Esophagus squamous epithelium (tissue), 5 donors: ENCODE data around the gene PYGM. TPM values are rescaled to one million over a fixed set of nuclear protein-coding genes. Genes with fewer than 3 reads are reported as not detected.

Experiments used
- DNase-seq: peaks from one replicate; lab custom pipeline; 2025; lab: John Stamatoyannopoulos, UW
- H3K27ac ChIP-seq, 4 donors: fragments of 200-600 bp; sonication (generic); one replicate each; pipeline ENCODE4 v1.5.1; 2016 to 2019; ENCODE audit warnings: mild to moderate bottlenecking in 1 of 4
- H3K27me3 ChIP-seq, 4 donors: fragments of 200-600 bp; sonication (generic); 1 replicate in 3 of 4; 2 replicates in 1 of 4; pipeline versions ENCODE4 v1.5.1 to v1.6.0; 2017 to 2021; ENCODE audit warnings: antibody characterized with exemption in 1 of 4
- H3K36me3 ChIP-seq, 3 donors: fragments of 200-600 bp; sonication (generic); one replicate each; pipeline ENCODE4 v1.5.1; 2016 to 2019
- H3K4me1 ChIP-seq, 3 donors: fragments of 200-600 bp; sonication (generic); one replicate each; pipeline ENCODE4 v1.5.1; 2017 to 2019
- H3K4me3 ChIP-seq, 4 donors: fragments of 200-600 bp; sonication (generic); 1 replicate in 3 of 4; 2 replicates in 1 of 4; pipeline ENCODE4 v1.5.1; 2016 to 2019; ENCODE audit warnings: mild to moderate bottlenecking in 2 of 4, moderate library complexity in 1 of 4
- H3K9me3 ChIP-seq, 3 donors: fragments of 200-600 bp; sonication (generic); one replicate each; pipeline ENCODE4 v1.5.1; 2016 to 2019
- CTCF ChIP-seq, 6 experiments: fragments of 450-650 bp in 4 of 6; fragments of 200-600 bp in 2 of 6; sonication (generic) in 2 of 6; IDR thresholded peaks; one replicate each; pipeline ENCODE4 v1.5.1; 2016 to 2019; ENCODE audit warnings: antibody characterized with exemption in 6 of 6, mild to moderate bottlenecking in 4 of 6, moderate library complexity in 4 of 6
- POLR2A ChIP-seq, 4 donors: fragments of 450-650 bp; IDR thresholded peaks; one replicate each; pipeline ENCODE4 v1.6.1; 2017; ENCODE audit warnings: antibody characterized with exemption in 4 of 4, mild to moderate bottlenecking in 4 of 4, moderate library complexity in 3 of 4
- WGBS, 2 donors: methylation state at CpG; one replicate each; pipeline ENCODE4 v1.1.5; 2018; 5-methylcytosine and 5-hydroxymethylcytosine counted together
- intact Hi-C: fragments of 100-400 bp; cut with DNase I; formaldehyde crosslinking; loops from one replicate; pipeline ENCODE4 v1.15.0; 2022
- total RNA-seq, 4 donors: library from RNA; depleted of rRNA; stranded (reverse); fragments of >200 nt; gene quantifications; one replicate each; pipeline ENCODE4 v1.1.0, GENCODE V29; 2016
- donor health status: DM: yes; HTN: yes; CAD: no.

Gene PYGM
- total RNA-seq, 4 donors from 2014 or later = 0.27 to 0.95 (median 0.39) TPM

- Histone ChIP-seq H3K27me3 (no peaks in the 10 kb centered on the region), H3K27ac (peak overlapping the region; percentile 2 to 72 (median 52)), H3K9me3 (no peaks in the 10 kb centered on the region), H3K4me1 (peaks cover 17 to 82% (median 30%) of the 10 kb centered on the region in 3 donors), H3K36me3 (peaks cover 78 to 100% (median 83%) of the 10 kb centered on the region in 3 donors), H3K4me3 (no peak overlapping the region)
- WGBS, 2 donors = 47 to 60% methylated on average over 2 to 7 of the region's 19 CpGs
- intact Hi-C loops = no loop called here
- DNase-seq = no peak
- TF ChIP-seq CTCF (IDR thresholded peaks at IDR 0.05) = peak; percentile 64 to 84 (median 74)
- TF ChIP-seq POLR2A (IDR thresholded peaks at IDR 0.05) = no peak
Observed at GRCh38 chr11:64767344-64768299, 7.8 kb upstream of the PYGM start.

- 74 to 93% methylated on average over 3 to 6 of the region's 11 CpGs for WGBS, 2 donors
- H3K4me1 ChIP-seq = peaks cover 19 to 82% (median 35%) of the 10 kb centered on the region in 3 donors
- peak overlapping the region in 3 of 4 donors; percentile 2 to 72 (median 66) for H3K27ac ChIP-seq
- intact Hi-C loops = no loop called here
- peaks cover 73 to 99% (median 82%) of the 10 kb centered on the region in 3 donors for H3K36me3 ChIP-seq
- TF ChIP-seq CTCF (IDR thresholded peaks at IDR 0.05) (no peak), POLR2A (IDR thresholded peaks at IDR 0.05) (no peak)
- H3K9me3 ChIP-seq = no peaks in the 10 kb centered on the region
- H3K27me3 ChIP-seq = no peaks in the 10 kb centered on the region
- no peak for DNase-seq
- H3K4me3 ChIP-seq = no peak overlapping the region
Observed at GRCh38 chr11:64766881-64767280, 7.1 kb upstream of the PYGM start.

- 84 to 93% methylated on average over 9 to 21 of the region's 42 CpGs for WGBS, 2 donors
- TF ChIP-seq POLR2A (IDR thresholded peaks at IDR 0.05) (no peak), CTCF (IDR thresholded peaks at IDR 0.05) (no peak)
- no peaks in the 10 kb centered on the region for H3K9me3 ChIP-seq
- intact Hi-C loops = no loop called here
- H3K4me1 ChIP-seq = peaks cover 19 to 82% (median 37%) of the 10 kb centered on the region in 3 donors
- H3K4me3 ChIP-seq = no peak overlapping the region
- no peaks in the 10 kb centered on the region for H3K27me3 ChIP-seq
- H3K27ac ChIP-seq = peak overlapping the region in 3 of 4 donors; percentile 2 to 78 (median 3)
- peaks cover 72 to 91% (median 79%) of the 10 kb centered on the region in 3 donors for H3K36me3 ChIP-seq
- DNase-seq = no peak
Observed at GRCh38 chr11:64765851-64766665, 6.3 kb upstream of the PYGM start.

GRCh38 chr11:64765291-64765850 lies 5.6 kb upstream of the PYGM start:
- TF ChIP-seq POLR2A (IDR thresholded peaks at IDR 0.05) (no peak), CTCF (IDR thresholded peaks at IDR 0.05) (peak in 1 of 6 experiments; percentile 11)
- WGBS, 2 donors = 79 to 86% methylated on average over 18 to 30 of the region's 30 CpGs
- H3K36me3 ChIP-seq = peaks cover 65 to 84% (median 73%) of the 10 kb centered on the region in 3 donors
- H3K9me3 ChIP-seq = no peaks in the 10 kb centered on the region
- no peak overlapping the region for H3K4me3 ChIP-seq
- peaks cover 19 to 82% (median 42%) of the 10 kb centered on the region in 3 donors for H3K4me1 ChIP-seq
- no peak for DNase-seq
- intact Hi-C loops = no loop called here
- H3K27ac ChIP-seq = peak overlapping the region in 2 of 4 donors; percentile 78 to 82
- no peaks in the 10 kb centered on the region for H3K27me3 ChIP-seq
